Large intestine (tissue), 12 donors: ENCODE data around the gene DNPEP. TPM values are rescaled to one million over a fixed set of nuclear protein-coding genes. Genes with fewer than 3 reads are reported as not detected.
A peak's percentile ranks its signal among the peaks of the same experiment; 100 is the strongest.

Experiments used
- DNase-seq, 2 donors: peaks; one replicate each; pipeline versions ENCODE4 v3.0.0 to v3.0.0-alpha.2; 2013
- H3K27ac ChIP-seq: one replicate; pipeline ENCODE4 v1.5.1; 2013; ENCODE audit warnings: low read length
- H3K27me3 ChIP-seq: 2 replicates; pipeline ENCODE4 v1.6.1; 2013; ENCODE audit warnings: low read length; ENCODE audit not compliant: control insufficient read depth, insufficient read depth
- H3K36me3 ChIP-seq: 2 replicates; pipeline ENCODE4 v1.6.1; 2013; ENCODE audit warnings: low read length; ENCODE audit not compliant: control insufficient read depth, insufficient read depth
- H3K4me1 ChIP-seq: one replicate; pipeline ENCODE4 v1.6.1; 2013; ENCODE audit warnings: low read length; ENCODE audit not compliant: control insufficient read depth, insufficient read depth
- H3K4me3 ChIP-seq: one replicate; pipeline ENCODE4 v1.5.1; 2013; ENCODE audit warnings: low read length
- H3K9me3 ChIP-seq: one replicate; pipeline ENCODE4 v1.6.1; 2013; ENCODE audit warnings: mild to moderate bottlenecking, low read depth, low read length, moderate library complexity; ENCODE audit not compliant: control insufficient read depth
- WGBS: methylation state at CpG from one replicate; pipeline ENCODE4 v1.1.5; 2013; ENCODE audit warnings: low lambda C conversion rate; ENCODE audit not compliant: insufficient coverage; 5-methylcytosine and 5-hydroxymethylcytosine counted together
- long read RNA-seq, 11 donors: transcript quantifications; one replicate each; lab custom pipeline, GENCODE V29; 2026
- polyA plus RNA-seq: library from polyadenylated mRNA; unstranded; fragments of 120-200 nt; gene quantifications from one replicate; pipeline ENCODE4 v1.2.1, GENCODE V29; 2013

The DNPEP gene
- polyA plus RNA-seq = 149 TPM
- long read RNA-seq, donor 1, transcript DNPEP-201 (15 exons, 2,425 nt) = major isoform, 19 of 30 reads
- long read RNA-seq, donor 1, partial matches to known transcripts = 7 of 30 reads
- long read RNA-seq, donor 1, other reads (novel, unspliced or antisense) = 0 of 30 reads
- long read RNA-seq, donor 2, transcript DNPEP-203 (15 exons, 1,657 nt) = minor isoform, 6 of 67 reads
- long read RNA-seq, donor 2, transcript DNPEP-201 (15 exons, 2,425 nt) = major isoform, 29 of 67 reads
- long read RNA-seq, donor 2, partial matches to known transcripts = 28 of 67 reads
- long read RNA-seq, donor 2, other reads (novel, unspliced or antisense) = 0 of 67 reads
- long read RNA-seq, donor 3 = 0 reads
- long read RNA-seq, donor 4, partial matches to known transcripts = 0 of 1 reads
- long read RNA-seq, donor 4, other reads (novel, unspliced or antisense) = 0 of 1 reads
- long read RNA-seq, donor 5, transcript DNPEP-201 (15 exons, 2,425 nt) = major isoform, 17 of 26 reads
- long read RNA-seq, donor 5, partial matches to known transcripts = 5 of 26 reads
- long read RNA-seq, donor 5, other reads (novel, unspliced or antisense) = 0 of 26 reads
- long read RNA-seq, donor 6, transcript DNPEP-201 (15 exons, 2,425 nt) = major isoform, 19 of 42 reads
- long read RNA-seq, donor 6, partial matches to known transcripts = 15 of 42 reads
- long read RNA-seq, donor 6, other reads (novel, unspliced or antisense) = 0 of 42 reads
- long read RNA-seq, donor 7, transcript DNPEP-201 (15 exons, 2,425 nt) = major isoform, 8 of 9 reads
- long read RNA-seq, donor 7, partial matches to known transcripts = 0 of 9 reads
- long read RNA-seq, donor 7, other reads (novel, unspliced or antisense) = 0 of 9 reads
- long read RNA-seq, donor 8, transcript DNPEP-201 (15 exons, 2,425 nt) = major isoform, 29 of 51 reads
- long read RNA-seq, donor 8, partial matches to known transcripts = 16 of 51 reads
- long read RNA-seq, donor 8, other reads (novel, unspliced or antisense) = 0 of 51 reads
- long read RNA-seq, donor 9, transcript DNPEP-201 (15 exons, 2,425 nt) = major isoform, 23 of 38 reads
- long read RNA-seq, donor 9, partial matches to known transcripts = 11 of 38 reads
- long read RNA-seq, donor 9, other reads (novel, unspliced or antisense) = 0 of 38 reads
- long read RNA-seq, donor 10, transcript DNPEP-217 (15 exons, 2,408 nt) = minor isoform, 6 of 49 reads
- long read RNA-seq, donor 10, transcript DNPEP-201 (15 exons, 2,425 nt) = major isoform, 29 of 49 reads
- long read RNA-seq, donor 10, transcript DNPEP-203 (15 exons, 1,657 nt) = minor isoform, 6 of 49 reads
- long read RNA-seq, donor 10, partial matches to known transcripts = 8 of 49 reads
- long read RNA-seq, donor 10, other reads (novel, unspliced or antisense) = 0 of 49 reads
- long read RNA-seq, donor 11, transcript DNPEP-201 (15 exons, 2,425 nt) = major isoform, 17 of 31 reads
- long read RNA-seq, donor 11, partial matches to known transcripts = 10 of 31 reads
- long read RNA-seq, donor 11, other reads (novel, unspliced or antisense) = 0 of 31 reads

GRCh38 chr2:219387306-219388120 lies at the start of gene DNPEP:
DNPEP (minus strand) TSS chr2:219387912; CDS start chr2:219387794, 118 bp downstream.
- peak within 1 kb of the TSS; percentile 100 for H3K27ac ChIP-seq

GRCh38 chr2:219437141-219437540 lies 49.4 kb upstream of the DNPEP start:
- no CpG with 5 or more reads among the region's 3 CpGs for WGBS
- Histone ChIP-seq H3K27me3 (peaks cover 59% of the 10 kb centered on the region), H3K36me3 (no peaks in the 10 kb centered on the region), H3K27ac (no peak overlapping the region), H3K4me1 (peaks cover 9% of the 10 kb centered on the region), H3K4me3 (no peak overlapping the region), H3K9me3 (peaks cover 4% of the 10 kb centered on the region)
- no peak for DNase-seq

More at GRCh38 chr2:219387306-219388120, at the start of gene DNPEP:
- peak; percentile 85 to 94 for DNase-seq
- peaks cover 31% of the 10 kb centered on the region for H3K4me1 ChIP-seq
- H3K36me3 ChIP-seq = peaks cover 41% of the 10 kb centered on the region
- no peaks in the 10 kb centered on the region for H3K9me3 ChIP-seq
- H3K27me3 ChIP-seq = no peaks in the 10 kb centered on the region
- H3K4me3 ChIP-seq = peak within 1 kb of the TSS; percentile 93
- no CpG with 5 or more reads among the region's 76 CpGs for WGBS

- no peaks in the 10 kb centered on the region for H3K36me3 ChIP-seq
- WGBS = no CpG with 5 or more reads among the region's 5 CpGs
- peaks cover 4% of the 10 kb centered on the region for H3K9me3 ChIP-seq
- no peak overlapping the region for H3K27ac ChIP-seq
- H3K4me1 ChIP-seq = peaks cover 8% of the 10 kb centered on the region
- peaks cover 58% of the 10 kb centered on the region for H3K27me3 ChIP-seq
- no peak for DNase-seq
- H3K4me3 ChIP-seq = no peak overlapping the region
Measured at GRCh38 chr2:219436491-219436890, 48.8 kb upstream of the DNPEP start.

DNA sequence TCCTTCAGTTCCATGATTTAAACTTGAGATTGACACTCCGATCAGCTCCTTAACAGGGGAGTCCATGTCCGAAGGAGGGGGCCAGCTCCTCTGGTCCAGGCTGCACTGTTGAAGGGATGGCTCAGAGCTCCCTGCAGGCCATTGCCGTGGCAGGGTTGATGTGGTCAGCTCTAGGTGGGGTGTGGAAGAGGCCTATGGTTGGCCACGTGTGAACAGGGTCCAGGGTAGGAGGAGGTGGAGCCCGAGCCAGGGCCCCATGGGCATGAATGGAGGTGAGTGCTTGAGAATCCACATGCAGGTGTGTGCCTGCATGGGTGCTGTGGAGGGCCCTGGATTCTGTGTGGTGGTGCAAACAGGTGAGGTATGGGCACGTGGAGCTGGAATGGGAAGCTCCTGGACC lies 48.0 kb upstream of the DNPEP start:
- H3K27me3 ChIP-seq = peaks cover 50% of the 10 kb centered on the region
- H3K4me1 ChIP-seq = peaks cover 3% of the 10 kb centered on the region
- no peak for DNase-seq
- H3K4me3 ChIP-seq = no peak overlapping the region
- no peak overlapping the region for H3K27ac ChIP-seq
- H3K36me3 ChIP-seq = no peaks in the 10 kb centered on the region
- WGBS = no CpG with 5 or more reads among the region's 6 CpGs
- H3K9me3 ChIP-seq = peaks cover 4% of the 10 kb centered on the region

GRCh38 chr2:219434718-219435525 lies 47.2 kb upstream of the DNPEP start, which contains the start of gene SPEG:
SPEG (plus strand) TSS chr2:219434843; CDS start chr2:219434978, 135 bp downstream.
- peaks cover 4% of the 10 kb centered on the region for H3K9me3 ChIP-seq
- H3K4me1 ChIP-seq = peaks cover 3% of the 10 kb centered on the region
- H3K4me3 ChIP-seq = no peak within 1 kb of the TSS
- H3K36me3 ChIP-seq = no peaks in the 10 kb centered on the region
- no CpG with 5 or more reads among the region's 77 CpGs for WGBS
- H3K27ac ChIP-seq = no peak within 1 kb of the TSS
- H3K27me3 ChIP-seq = peaks cover 44% of the 10 kb centered on the region
- no peak for DNase-seq

DNA sequence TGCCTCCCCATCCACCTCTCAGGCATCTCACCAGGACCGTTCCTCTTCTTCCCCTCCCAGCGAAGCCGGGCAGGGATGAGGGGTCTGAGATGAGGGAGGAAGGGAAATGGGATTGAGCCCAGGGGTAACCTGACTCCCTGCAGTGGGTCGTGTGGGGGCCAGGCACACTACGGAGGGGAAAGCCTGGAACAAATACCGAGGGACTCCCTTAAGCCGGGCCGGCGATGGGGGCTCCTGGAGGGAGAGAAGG lies 46.7 kb upstream of the DNPEP start:
- Histone ChIP-seq H3K27me3 (peaks cover 40% of the 10 kb centered on the region), H3K27ac (no peak overlapping the region), H3K4me3 (no peak overlapping the region), H3K9me3 (peaks cover 4% of the 10 kb centered on the region), H3K4me1 (peaks cover 3% of the 10 kb centered on the region), H3K36me3 (no peaks in the 10 kb centered on the region)
- no peak for DNase-seq
- no CpG with 5 or more reads among the region's 9 CpGs for WGBS

DNA sequence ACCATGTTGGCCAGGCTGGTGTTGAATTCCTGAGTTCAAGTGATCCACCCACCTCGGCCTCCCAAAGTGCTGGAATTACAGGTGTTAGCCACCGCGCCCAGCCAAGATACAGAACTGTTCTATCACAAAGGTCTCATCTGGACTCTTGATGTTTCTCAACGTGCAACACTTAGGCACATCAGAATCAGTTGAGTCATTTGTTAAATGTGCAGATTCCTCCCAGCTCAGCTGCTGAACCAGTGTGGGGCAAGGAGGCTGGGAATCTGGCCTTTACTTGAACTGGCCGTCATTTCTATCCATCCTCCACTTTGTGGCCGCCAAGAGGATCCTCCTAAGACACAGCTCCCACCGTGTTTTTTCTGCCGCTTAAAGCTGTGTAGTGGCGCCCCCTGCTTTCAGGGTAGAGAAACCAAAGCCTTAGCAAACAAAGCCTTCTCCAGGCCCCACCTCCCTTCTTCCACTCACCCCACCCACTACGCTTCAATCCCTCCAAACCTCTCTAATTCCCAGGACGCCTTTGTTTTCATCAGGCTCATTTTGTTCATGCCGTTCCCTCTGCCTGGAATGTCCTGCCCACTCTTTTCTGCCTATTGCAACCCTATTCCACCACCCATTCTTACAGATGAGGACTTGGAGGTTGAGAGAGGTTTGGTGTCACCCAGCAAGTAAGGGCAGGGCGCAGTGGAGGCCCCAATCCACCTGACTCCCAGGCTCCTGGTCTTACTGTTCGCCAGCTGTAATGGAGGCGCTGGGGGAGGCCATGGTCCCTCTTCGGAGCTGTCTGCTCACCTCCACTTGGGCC lies 46.2 kb upstream of the DNPEP start:
- Histone ChIP-seq H3K27ac (no peak overlapping the region), H3K36me3 (no peaks in the 10 kb centered on the region), H3K4me1 (peaks cover 3% of the 10 kb centered on the region), H3K4me3 (no peak overlapping the region), H3K9me3 (peaks cover 4% of the 10 kb centered on the region), H3K27me3 (peaks cover 35% of the 10 kb centered on the region)
- DNase-seq = no peak
- WGBS = no CpG with 5 or more reads among the region's 16 CpGs
